ENCODE results near the gene TMSB10. TPM values are rescaled to one million over a fixed set of nuclear protein-coding genes. Genes with fewer than 3 reads are reported as not detected.

Gene TMSB10
- total and polyA plus RNA-seq, 2 of the 13 experiments (the other 11 are each of a cell fraction or from before 2014, with no cell fraction given), result 665 to 708 TPM

- TF ChIP-seq ATF5 (CRISPR knock-in tag; IDR thresholded peaks at IDR 0.05; ENCODE audit: low read depth) (no peak), ZNF121 (CRISPR knock-in tag; IDR thresholded peaks at IDR 0.05) (0 out of 2 replicates have a peak, but pooled peaks have one; percentile 57), HOXD1 (CRISPR knock-in tag; IDR thresholded peaks at IDR 0.05) (no peak), MLXIP (CRISPR knock-in tag; IDR thresholded peaks at IDR 0.05; ENCODE audit: borderline replicate concordance) (no peak), CBFB (CRISPR knock-in tag; IDR thresholded peaks at IDR 0.05) (no peak)
Observed at GRCh38 chr2:84938194-84938879, 32.9 kb downstream of the TMSB10 start (continued).

- H3K9me3 ChIP-seq (ENCODE audit: low read length), result no peaks in the 10 kb centered on the region
- H3K79me2 ChIP-seq (ENCODE audit: insufficient read depth, low read length), result no peaks in the 10 kb centered on the region
- 78% methylated on average over 9 of the region's 9 CpGs for WGBS (ENCODE audit: low lambda C conversion rate)
- intact Hi-C loops (cut with micrococcal nuclease; ENCODE audit: unreplicated experiment) (no loop called here), in situ Hi-C loops (cut with HindIII; ENCODE audit: extremely low pct_ligation_motif_present, low pct_unique_long_range_greater_than_20kb) (no loop called here)
- H2AFZ ChIP-seq (ENCODE audit: low read length), result no peak overlapping the region
- no peak overlapping the region for H3K4me3 ChIP-seq (replicated peaks in 1 of 3; ENCODE audit: insufficient read depth in 1 of 3, low read depth in 2 of 3, low read length in 3 of 3)
- FAIRE-seq (no peak), ATAC-seq (peak; percentile 22; the same call in 2 of the 3 replicates), DNase-seq (ENCODE audit: low spot score) (no peak)
- no peaks in the 10 kb centered on the region for H3K36me3 ChIP-seq (replicated peaks in 1 of 2; ENCODE audit: control insufficient read depth in 1 of 2, insufficient read depth in 2 of 2, low read length in 2 of 2)
- TF ChIP-seq HMG20A (CRISPR knock-in tag; IDR thresholded peaks at IDR 0.05; ENCODE audit: borderline replicate concordance) (no peak), SMAD3 (CRISPR knock-in tag; IDR thresholded peaks at IDR 0.05) (no peak), NFRKB (IDR thresholded peaks at IDR 0.05) (no peak), ZNF616 (CRISPR knock-in tag; IDR thresholded peaks at IDR 0.05; ENCODE audit: low read depth) (no peak)
- H3K27ac ChIP-seq (ENCODE audit: extremely low read length, insufficient read depth, low read length), result no peak overlapping the region
- BruUV-seq (replicated peaks), result no TSS peak
- H3K27me3 ChIP-seq (ENCODE audit: control insufficient read depth in 1 of 2, insufficient read depth in 2 of 2, low read length in 2 of 2), result no peaks in the 10 kb centered on the region
- H3K4me1 ChIP-seq (ENCODE audit: insufficient read depth, low read length), result peaks cover 27% of the 10 kb centered on the region
- 0 out of 2 replicates have a peak overlapping the region, but pooled peaks have one; percentile 3 for H3K4me2 ChIP-seq (ENCODE audit: low read depth, low read length)
- POLR2A ChIA-PET, result interaction anchor here (1.0 to 1.5 kb wide), 2 partner anchors 13 to 14 kb away, joined by 3 to 6 read pairs; no protein-coding TSS in a partner anchor
- no peak overlapping the region for H3K9ac ChIP-seq (ENCODE audit: insufficient read depth, low read depth, low read length)
- H4K20me1 ChIP-seq (ENCODE audit: insufficient read depth, low read length), result no peaks in the 10 kb centered on the region
- CTCF ChIA-PET (ENCODE audit: low intra/inter-chr PET ratio, low total read pairs), result no interaction called here
Observed at GRCh38 chr2:84939426-84940087, 34.1 kb downstream of the TMSB10 start.

Measured in HepG2 (cell line).